ENCODE results near the gene PANX1. TPM values are rescaled to one million over a fixed set of nuclear protein-coding genes. Genes with fewer than 3 reads are reported as not detected.

The PANX1 gene
- total RNA-seq (2022; extraction: Qiagen RNA extraction) = 25.5 to 31.0 TPM (median 29.0 TPM) in 5 replicates

GRCh38 chr11:94128746-94129511, at the start of gene PANX1:
TSS of gene PANX1 (plus strand) at chr11:94128841. CDS start at chr11:94129313, 472 bp downstream.

Other genes with a start within 250 kb of the PANX1 start
- gene HEPHL1, start 107.5 kb upstream of the PANX1 start, total RNA-seq (2022; extraction: Qiagen RNA extraction) = not detected in 5 replicates
- gene IZUMO1R, start 175.7 kb downstream of the PANX1 start, total RNA-seq (2022; extraction: Qiagen RNA extraction) = 0.24 TPM in 1 of 5 replicates, not detected in the others